ENCODE data around the gene EFEMP2.

- TF ChIP-seq CTCF (IDR thresholded peaks at IDR 0.05) (no peak), POLR2A (IDR thresholded peaks at IDR 0.05) (no peak), POLR2AphosphoS5 (IDR thresholded peaks at IDR 0.05) (no peak)
Observed at GRCh38 chr11:65891219-65892136, 18.9 kb upstream of the EFEMP2 start.
